Neural progenitor cell (in vitro differentiated cells): ENCODE data around the gene KREMEN2. TPM values are rescaled to one million over a fixed set of nuclear protein-coding genes. Genes with fewer than 3 reads are reported as not detected.

Experiments used
- DNase-seq: peaks from one replicate; pipeline ENCODE4 v3.0.0-alpha.2; 2016; ENCODE audit warnings: low spot score
- H2AFZ ChIP-seq: fragments of 200-600 bp; sonication (generic); replicated peaks from 2 replicates; pipeline ENCODE4 v1.6.1; 2016; ENCODE audit warnings: antibody characterized with exemption
- H3F3A ChIP-seq: fragments of 200-600 bp; sonication (generic); 2 replicates; pipeline ENCODE4 v1.6.1; 2016; ENCODE audit warnings: antibody characterized with exemption, low read depth
- H3K27ac ChIP-seq: fragments of 200-600 bp; sonication (generic); 2 replicates; pipeline ENCODE4 v1.5.1; 2016; ENCODE audit warnings: mild to moderate bottlenecking
- H3K27me3 ChIP-seq: fragments of 200-600 bp; sonication (generic); 2 replicates; pipeline ENCODE4 v1.6.1; 2016; ENCODE audit warnings: mild to moderate bottlenecking, moderate library complexity
- H3K36me3 ChIP-seq: fragments of 200-600 bp; sonication (generic); 2 replicates; pipeline ENCODE4 v1.5.1; 2016
- H3K4me1 ChIP-seq: fragments of 200-600 bp; sonication (generic); 2 replicates; pipeline ENCODE4 v1.6.1; 2016; ENCODE audit warnings: mixed run types
- H3K4me2 ChIP-seq: fragments of 200-600 bp; sonication (generic); 2 replicates; pipeline ENCODE4 v1.6.1; 2016
- H3K4me3 ChIP-seq: fragments of 200-600 bp; sonication (generic); 2 replicates; pipeline ENCODE4 v1.5.1; 2016
- H3K79me2 ChIP-seq: fragments of 200-600 bp; sonication (generic); 2 replicates; pipeline ENCODE4 v1.6.1; 2016; ENCODE audit warnings: low read depth
- H3K9ac ChIP-seq: fragments of 200-600 bp; sonication (generic); 2 replicates; pipeline ENCODE4 v1.6.1; 2016
- H3K9me3 ChIP-seq: fragments of 200-600 bp; sonication (generic); 2 replicates; pipeline ENCODE4 v1.5.1; 2016; ENCODE audit warnings: low read depth
- H4K20me1 ChIP-seq: fragments of 200-600 bp; sonication (generic); 2 replicates; pipeline ENCODE4 v1.6.1; 2016; ENCODE audit warnings: low read depth
- H3K27ac Mint-ChIP-seq: 3 replicates; pipeline ENCODE4 v1.8.0; 2021; ENCODE audit warnings: mixed read lengths
- H3K27me3 Mint-ChIP-seq: 2 replicates; pipeline ENCODE4 v1.8.0; 2022; ENCODE audit warnings: low read depth, mild to moderate bottlenecking, inconsistent platforms, moderate library complexity, mixed read lengths; ENCODE audit not compliant: insufficient read depth
- H3K36me3 Mint-ChIP-seq: 3 replicates; pipeline ENCODE4 v1.8.0; 2021; ENCODE audit warnings: mixed read lengths
- H3K4me1 Mint-ChIP-seq: 3 replicates; pipeline ENCODE4 v1.8.0; 2021; ENCODE audit warnings: mixed read lengths
- H3K4me3 Mint-ChIP-seq: 3 replicates; pipeline ENCODE4 v1.8.0; 2021; ENCODE audit warnings: mild to moderate bottlenecking, moderate library complexity, mixed read lengths
- H3K9me3 Mint-ChIP-seq: 3 replicates; pipeline ENCODE4 v1.8.0; 2020; ENCODE audit warnings: mixed read lengths
- CTCF ChIP-seq: fragments of 200-600 bp; sonication (generic); IDR thresholded peaks from 2 replicates; pipeline ENCODE4 v1.5.1; 2017; ENCODE audit warnings: antibody characterized with exemption, mild to moderate bottlenecking
- EZH2 ChIP-seq: fragments of 200-600 bp; sonication (generic); IDR thresholded peaks from 2 replicates; pipeline ENCODE4 v1.6.1; 2017; ENCODE audit warnings: antibody characterized with exemption, mild to moderate bottlenecking, moderate library complexity
- EZH2phosphoT487 ChIP-seq: fragments of 200-600 bp; sonication (generic); IDR thresholded peaks from 2 replicates; pipeline ENCODE4 v1.6.1; 2017; ENCODE audit warnings: antibody characterized with exemption
- total RNA-seq: library from RNA; depleted of rRNA; stranded (reverse); fragments of >200 nt; gene quantifications from 2 replicates; pipeline ENCODE4 v1.2.3, GENCODE V29; 2015; ENCODE audit warnings: low replicate concordance

The KREMEN2 gene
- total RNA-seq, 1 donor from 2014 or later: 0.51 TPM

- Histone ChIP-seq H3K27me3 (peaks cover 36% of the 10 kb centered on the region), H3K4me2 (no peak overlapping the region), H3F3A (peaks cover 29% of the 10 kb centered on the region), H4K20me1 (peaks cover 4% of the 10 kb centered on the region), H3K9ac (no peak overlapping the region), H3K36me3 (no peaks in the 10 kb centered on the region), H3K79me2 (no peaks in the 10 kb centered on the region), H3K9me3 (no peaks in the 10 kb centered on the region), H2AFZ (no peak overlapping the region), H3K4me3 (no peak overlapping the region), H3K4me1 (peaks cover 18% of the 10 kb centered on the region), H3K27ac (no peak overlapping the region)
- peaks cover 9% of the 10 kb centered on the region for H3K4me1 Mint-ChIP-seq
- H3K36me3 Mint-ChIP-seq: no peaks in the 10 kb centered on the region
- H3K27me3 Mint-ChIP-seq: peaks cover 15% of the 10 kb centered on the region
- no peak for DNase-seq
- TF ChIP-seq CTCF (peak; percentile 4), EZH2 (no peak), EZH2phosphoT487 (no peak)
- H3K27ac Mint-ChIP-seq: no peak overlapping the region
- no peaks in the 10 kb centered on the region for H3K9me3 Mint-ChIP-seq
- H3K4me3 Mint-ChIP-seq: peak overlapping the region; percentile 58
Measured at GRCh38 chr16:2960183-2961010, 3.7 kb upstream of the KREMEN2 start.

GRCh38 chr16:2962334-2963073 lies 1.6 kb upstream of the KREMEN2 start:
- peak; percentile 24 for DNase-seq
- peaks cover 18% of the 10 kb centered on the region for H3K4me1 ChIP-seq
- no peaks in the 10 kb centered on the region for H3K9me3 ChIP-seq
- Mint-ChIP-seq H3K9me3 (no peaks in the 10 kb centered on the region), H3K36me3 (no peaks in the 10 kb centered on the region), H3K4me1 (peaks cover 7% of the 10 kb centered on the region), H3K27ac (no peak overlapping the region), H3K27me3 (peaks cover 15% of the 10 kb centered on the region), H3K4me3 (peak overlapping the region; percentile 72)
- peaks cover 23% of the 10 kb centered on the region for H4K20me1 ChIP-seq
- H3K79me2 ChIP-seq: no peaks in the 10 kb centered on the region
- TF ChIP-seq EZH2: peak; percentile 9
- TF ChIP-seq CTCF: no peak
- no peak overlapping the region for H3K9ac ChIP-seq
- peaks cover 57% of the 10 kb centered on the region for H3K27me3 ChIP-seq
- H3K36me3 ChIP-seq: no peaks in the 10 kb centered on the region
- peak overlapping the region; percentile 63 for H3K4me3 ChIP-seq
- H3F3A ChIP-seq: peaks cover 35% of the 10 kb centered on the region
- H3K27ac ChIP-seq: no peak overlapping the region
- no peak overlapping the region for H2AFZ ChIP-seq
- H3K4me2 ChIP-seq: peak overlapping the region; percentile 98

GRCh38 chr16:2963074-2963722 lies 877 bp upstream of the KREMEN2 start:
- peaks cover 18% of the 10 kb centered on the region for H3K4me1 ChIP-seq
- H2AFZ ChIP-seq: peak overlapping the region; percentile 75
- H3K4me3 Mint-ChIP-seq: peak overlapping the region; percentile 86
- H3K27me3 ChIP-seq: peaks cover 64% of the 10 kb centered on the region
- H3K36me3 ChIP-seq: no peaks in the 10 kb centered on the region
- H3K4me1 Mint-ChIP-seq: peaks cover 10% of the 10 kb centered on the region
- peaks cover 30% of the 10 kb centered on the region for H4K20me1 ChIP-seq
- no peak overlapping the region for H3K27ac ChIP-seq
- H3K9me3 Mint-ChIP-seq: peaks cover 3% of the 10 kb centered on the region
- H3K27ac Mint-ChIP-seq: no peak overlapping the region
- H3K79me2 ChIP-seq: no peaks in the 10 kb centered on the region
- no peaks in the 10 kb centered on the region for H3K9me3 ChIP-seq
- TF ChIP-seq EZH2 (peak; percentile 8), CTCF (no peak)
- H3F3A ChIP-seq: peaks cover 39% of the 10 kb centered on the region
- H3K27me3 Mint-ChIP-seq: peaks cover 18% of the 10 kb centered on the region
- DNase-seq: peak; percentile 54
- no peaks in the 10 kb centered on the region for H3K36me3 Mint-ChIP-seq
- H3K4me3 ChIP-seq: peak overlapping the region; percentile 63
- H3K4me2 ChIP-seq: peak overlapping the region; percentile 98
- no peak overlapping the region for H3K9ac ChIP-seq
